ENCODE data around the gene GOLGA7B.

The GOLGA7B gene

DNA sequence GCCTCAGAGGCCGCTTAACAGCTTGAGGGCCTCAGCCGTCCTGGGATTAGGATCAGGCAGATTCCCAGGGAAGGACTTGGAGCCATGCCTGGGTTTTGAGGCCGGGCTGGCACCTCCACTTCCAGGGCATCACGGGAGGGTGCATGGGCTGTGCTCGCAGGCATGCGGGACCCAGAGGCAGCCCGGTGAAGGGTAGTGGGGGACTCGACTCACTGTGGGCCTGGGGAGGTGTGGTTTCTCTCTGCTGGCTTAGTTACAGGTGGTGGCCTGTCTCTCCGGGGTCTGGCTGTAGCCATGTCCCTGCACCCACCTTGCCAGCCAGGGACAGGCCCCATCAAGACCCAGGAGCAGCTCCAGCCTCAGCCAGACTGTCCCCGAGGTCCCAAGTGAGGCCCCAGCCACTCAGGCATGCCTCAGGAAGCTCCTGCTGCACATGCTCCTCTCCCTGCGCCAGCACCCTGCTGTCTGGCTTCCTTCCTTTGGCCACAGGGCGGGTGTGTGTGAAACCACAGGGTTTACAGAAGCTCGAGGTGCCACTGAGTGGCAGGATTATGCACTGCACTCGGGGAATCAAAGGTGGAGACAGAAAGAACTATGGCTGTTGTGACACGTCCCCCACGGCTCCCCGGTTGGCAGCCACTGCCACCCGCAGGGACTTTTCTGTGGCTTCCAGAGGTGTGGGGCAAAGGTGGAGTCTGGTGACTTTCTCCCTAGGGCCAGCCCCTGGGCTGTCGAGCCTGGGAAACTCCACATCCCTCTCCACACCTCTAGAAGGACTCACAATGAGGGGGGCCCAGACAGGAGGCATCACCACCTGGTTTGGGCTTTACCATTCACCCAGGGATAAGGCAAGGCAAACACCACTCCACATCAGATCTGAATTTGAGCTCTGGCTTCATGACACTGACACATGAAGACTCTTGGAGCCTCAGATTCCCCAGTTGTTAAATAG lies 19.7 kb downstream of the GOLGA7B start:
- DNase-seq, result peak; percentile 96

DNA sequence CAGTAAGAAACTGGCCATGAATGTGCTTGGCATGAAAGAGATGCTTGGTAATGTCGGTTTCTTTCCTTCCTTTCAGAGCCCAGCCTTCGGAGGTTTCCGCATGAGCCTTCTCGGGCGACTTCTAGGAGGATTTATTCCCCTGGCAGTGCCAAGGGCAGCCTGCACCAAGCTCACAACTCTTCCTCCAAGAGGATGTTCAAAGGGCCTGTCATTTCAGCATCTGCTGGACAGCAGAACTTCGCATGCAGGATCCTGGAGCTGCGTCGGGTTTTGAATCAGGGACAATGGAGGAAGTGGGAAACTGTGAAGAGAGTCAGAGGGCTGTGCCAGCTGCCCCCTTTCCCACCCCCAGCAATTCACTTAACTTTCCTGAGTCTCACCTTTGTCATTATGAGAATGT lies 21.3 kb downstream of the GOLGA7B start:
- DNase-seq, result no peak

DNA sequence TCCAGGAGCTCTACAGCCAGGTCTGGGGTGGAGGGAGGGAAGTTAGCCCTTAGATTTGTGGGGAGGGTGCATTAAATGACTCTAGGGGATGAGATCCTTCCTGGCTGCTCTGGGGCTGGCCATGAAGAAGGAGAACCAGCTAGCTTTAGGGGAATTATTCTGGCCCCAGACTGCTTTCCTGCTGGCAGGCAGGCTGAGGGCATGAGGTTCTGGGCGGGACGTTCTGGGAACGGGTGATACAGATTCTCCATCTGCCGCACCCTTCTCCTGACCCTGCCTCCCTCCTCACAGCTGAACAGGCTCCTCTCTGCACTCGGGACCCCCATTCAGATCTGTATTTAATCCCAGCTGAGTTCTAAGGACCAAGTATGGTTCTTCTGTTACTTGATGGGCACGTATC lies 23.9 kb downstream of the GOLGA7B start:
- no peak for DNase-seq

DNA sequence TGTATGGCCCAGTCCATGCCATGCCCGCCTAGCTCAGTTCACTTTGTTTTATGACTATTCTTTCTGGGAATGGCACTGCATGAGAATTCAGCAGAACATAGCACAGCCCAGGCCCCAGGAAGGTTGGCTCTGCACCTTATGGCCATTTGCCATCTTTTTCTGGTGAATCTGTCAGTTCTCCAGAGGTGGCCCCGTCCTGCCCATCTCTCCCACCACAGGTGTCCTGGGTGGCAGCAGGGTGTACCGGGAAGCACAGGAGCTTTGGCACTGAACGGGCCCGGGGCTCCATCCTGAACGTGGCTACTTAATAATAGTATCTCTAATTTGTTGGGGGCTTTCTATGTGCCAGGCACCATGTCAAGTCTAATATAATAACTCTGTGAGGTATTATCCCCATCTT lies 24.7 kb downstream of the GOLGA7B start:
- no peak for DNase-seq

DNA sequence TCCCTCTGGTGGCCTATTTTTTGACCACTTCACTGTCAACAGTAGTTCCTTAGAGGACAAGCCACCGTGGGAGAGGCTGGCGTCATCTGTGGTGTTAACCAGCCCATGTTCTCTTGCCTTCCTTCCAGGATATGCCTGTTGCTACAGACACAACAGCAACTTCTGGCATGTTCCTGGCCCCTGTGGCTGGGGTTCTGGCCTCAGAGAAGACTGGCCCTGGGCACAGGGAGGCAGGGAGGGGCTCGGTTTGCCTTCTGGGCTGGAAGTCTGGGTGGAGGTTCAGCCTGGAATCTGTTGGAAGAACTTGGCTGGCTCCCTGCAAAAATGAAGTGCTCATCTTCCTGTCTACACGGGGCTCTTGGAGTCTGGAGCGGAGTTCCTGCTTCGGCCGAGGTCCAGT lies 25.7 kb downstream of the GOLGA7B start:
- DNase-seq, result no peak

DNA sequence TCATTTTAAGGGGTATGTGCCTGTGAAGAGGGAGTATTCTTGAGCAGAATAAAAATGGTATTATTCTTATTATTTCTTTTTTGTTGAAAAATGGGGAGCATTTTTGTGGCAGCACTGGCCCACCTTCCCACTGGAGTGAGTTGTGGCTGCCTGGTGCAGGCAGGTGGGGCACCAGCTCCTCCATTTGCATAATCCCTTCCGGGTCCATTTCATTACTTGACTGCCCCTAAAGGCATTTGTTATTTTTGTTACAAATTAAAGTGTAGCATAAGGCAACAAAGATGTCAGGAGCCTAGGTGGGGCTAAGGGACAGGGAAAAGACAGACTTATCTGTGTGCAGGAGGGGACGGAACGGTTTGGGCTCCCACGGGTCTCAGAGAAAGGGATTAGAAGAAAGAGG lies 26.8 kb downstream of the GOLGA7B start:
- no peak for DNase-seq

DNA sequence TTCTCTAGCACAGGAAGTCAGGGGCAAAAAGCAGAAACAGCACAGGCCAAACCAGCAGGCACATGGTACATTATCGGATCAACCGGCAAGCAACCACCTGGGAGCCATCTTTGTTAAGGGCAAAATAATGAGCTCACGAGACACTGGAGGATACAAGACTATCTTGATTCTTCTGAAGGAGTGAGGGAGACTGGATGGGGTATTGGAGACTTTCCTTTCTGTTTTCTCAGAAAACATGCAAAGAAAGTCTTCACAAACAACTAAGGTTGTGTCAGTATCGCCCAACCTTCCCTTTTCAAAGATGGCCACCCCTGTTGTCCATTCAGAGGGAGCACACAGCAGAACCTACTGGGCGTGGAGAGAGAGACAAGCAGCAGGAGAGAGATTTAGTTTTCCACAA lies 29.6 kb downstream of the GOLGA7B start:
- no peak for DNase-seq

DNA sequence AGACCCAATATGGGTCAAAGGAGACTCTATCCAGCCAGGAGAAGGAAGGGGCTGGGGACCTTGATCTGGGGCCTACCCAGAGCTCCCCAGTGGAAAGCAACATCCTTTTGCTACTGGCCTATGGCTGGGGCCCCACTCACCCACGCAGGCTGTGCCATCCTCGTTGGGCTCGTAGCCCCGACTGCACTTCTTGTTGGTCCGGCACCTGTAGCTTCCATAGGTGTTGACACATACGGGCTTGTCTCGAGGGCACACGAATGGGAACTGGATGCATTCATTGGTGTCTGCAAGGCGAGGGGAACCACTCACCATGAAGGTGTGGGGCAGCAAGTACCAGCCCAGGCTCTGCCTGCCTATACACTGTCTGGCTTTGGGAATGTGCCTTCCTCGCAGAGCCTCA lies 30.5 kb downstream of the GOLGA7B start:
- DNase-seq, result no peak

DNA sequence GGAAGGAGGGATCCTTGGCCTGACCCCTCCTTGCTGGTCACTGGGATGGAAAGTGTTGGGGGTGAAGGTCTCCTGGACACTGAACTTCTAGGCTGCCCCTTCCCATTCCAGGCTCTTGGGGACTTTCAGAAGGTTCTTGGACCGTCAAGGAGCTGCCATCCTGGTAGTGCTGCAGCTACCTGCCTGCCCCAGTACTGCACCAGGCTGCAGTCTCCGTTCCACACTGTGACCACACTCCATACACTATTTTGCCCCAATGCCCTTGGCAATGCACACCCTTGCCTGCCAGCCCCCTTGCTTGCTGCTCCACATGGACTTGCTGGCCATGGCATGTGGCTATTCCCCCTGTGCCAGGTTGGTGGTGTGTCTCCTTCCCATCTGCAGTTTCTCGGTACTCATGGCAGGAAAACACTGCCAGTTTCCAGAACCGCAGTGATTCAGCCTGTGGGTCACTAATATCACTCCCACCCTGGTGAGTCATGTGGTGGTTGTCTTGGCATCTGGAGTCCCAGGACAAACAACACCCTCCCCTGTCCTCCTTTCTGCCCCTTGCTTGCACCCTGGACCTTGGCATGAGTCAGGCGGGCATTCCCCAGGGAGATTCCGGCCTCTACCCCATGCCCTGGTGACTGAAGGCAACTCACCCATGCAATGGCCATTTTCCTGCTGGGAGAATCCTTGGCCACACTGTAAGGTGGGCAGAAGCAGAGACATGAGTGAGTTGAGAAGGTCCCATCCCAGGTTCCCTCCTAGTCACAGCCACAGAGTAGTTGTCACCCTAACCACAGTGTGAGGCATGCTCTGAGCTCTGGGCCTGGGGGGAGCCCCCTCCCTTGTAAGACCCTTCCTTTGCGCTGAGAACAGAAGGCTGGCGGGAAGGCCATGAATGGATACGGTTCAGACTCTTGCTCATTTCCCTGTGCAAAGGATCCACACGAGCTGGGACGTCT lies 32.8 kb downstream of the GOLGA7B start:
- DNase-seq, result no peak

DNA sequence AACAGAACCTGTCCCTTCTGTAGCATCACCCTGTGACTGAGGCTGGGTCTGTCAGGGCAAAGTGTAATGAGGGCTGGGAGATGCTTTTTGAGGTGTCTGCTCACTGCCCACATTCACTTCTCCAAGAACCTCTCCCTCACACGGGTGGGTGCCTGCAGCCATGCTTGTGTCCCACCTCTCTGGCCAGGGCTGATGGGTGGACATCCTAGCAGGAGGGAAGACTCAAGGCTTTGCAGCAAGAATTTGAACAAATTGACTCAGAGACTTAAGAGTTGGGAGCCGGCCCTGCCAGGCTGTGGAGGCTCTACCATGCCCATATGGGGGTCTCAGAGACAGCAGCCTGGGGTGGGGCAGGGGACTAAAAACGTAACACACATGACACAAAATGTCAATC lies 33.4 kb downstream of the GOLGA7B start:
- no peak for DNase-seq

DNA sequence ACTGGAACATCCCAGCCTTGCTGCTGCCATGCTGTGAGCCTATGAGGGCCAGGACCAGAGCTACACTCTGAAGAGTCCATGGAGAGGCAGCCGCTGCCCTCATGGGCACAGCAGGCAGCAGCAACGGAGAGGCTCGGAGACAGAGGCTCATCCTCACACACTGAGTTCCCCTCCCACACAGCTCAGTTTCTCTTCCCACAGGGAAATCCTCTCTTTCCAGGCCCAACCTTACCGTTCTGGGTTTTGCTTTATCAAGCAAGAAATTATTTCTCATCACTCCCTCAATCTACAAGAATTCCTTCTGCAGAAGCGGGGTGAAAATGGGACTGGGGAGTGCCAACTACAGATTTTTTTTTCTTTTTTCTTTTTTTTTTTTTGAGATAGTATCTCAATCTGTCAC lies 36.6 kb downstream of the GOLGA7B start:
- DNase-seq, result no peak

DNA sequence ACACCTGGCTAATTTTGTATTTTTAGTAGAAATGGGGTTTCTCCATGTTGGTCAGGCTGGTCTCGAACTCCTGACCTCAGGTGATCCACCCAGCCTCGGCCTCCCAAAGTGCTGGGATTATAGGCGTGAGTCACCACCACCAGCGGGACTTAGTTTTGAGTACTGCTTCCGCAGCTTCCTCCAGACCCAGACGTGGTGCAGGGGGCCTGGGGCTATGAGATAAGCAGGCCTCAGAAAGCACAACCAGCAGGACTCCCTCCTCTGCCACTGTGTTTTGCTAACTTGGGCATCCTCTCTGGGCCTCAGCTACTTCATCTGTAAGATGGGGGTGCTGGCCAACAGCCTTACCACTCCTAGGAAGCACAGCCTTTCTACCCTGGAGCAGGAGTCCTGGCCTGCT lies 37.8 kb downstream of the GOLGA7B start:
- peak; percentile 84 for DNase-seq

DNA sequence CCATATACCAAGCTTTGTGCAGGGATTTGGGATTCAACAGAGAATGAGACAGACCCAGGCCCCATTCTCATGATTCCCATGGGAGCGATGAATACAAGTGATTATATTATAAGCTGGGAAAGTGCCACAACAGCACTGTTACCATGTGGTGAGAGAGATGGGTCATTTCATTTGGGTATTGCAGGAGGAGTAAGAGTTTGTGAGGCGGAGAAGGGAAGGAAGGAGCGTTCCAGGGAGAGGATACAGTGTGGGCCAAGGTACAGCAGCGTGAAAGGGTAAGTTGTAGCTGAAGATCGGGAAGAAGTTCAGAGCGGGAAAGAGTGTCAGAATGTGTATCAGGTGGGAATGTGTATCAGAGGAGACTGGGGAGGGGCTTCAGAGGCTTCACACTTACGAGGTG lies 38.5 kb downstream of the GOLGA7B start:
- no peak for DNase-seq

DNA sequence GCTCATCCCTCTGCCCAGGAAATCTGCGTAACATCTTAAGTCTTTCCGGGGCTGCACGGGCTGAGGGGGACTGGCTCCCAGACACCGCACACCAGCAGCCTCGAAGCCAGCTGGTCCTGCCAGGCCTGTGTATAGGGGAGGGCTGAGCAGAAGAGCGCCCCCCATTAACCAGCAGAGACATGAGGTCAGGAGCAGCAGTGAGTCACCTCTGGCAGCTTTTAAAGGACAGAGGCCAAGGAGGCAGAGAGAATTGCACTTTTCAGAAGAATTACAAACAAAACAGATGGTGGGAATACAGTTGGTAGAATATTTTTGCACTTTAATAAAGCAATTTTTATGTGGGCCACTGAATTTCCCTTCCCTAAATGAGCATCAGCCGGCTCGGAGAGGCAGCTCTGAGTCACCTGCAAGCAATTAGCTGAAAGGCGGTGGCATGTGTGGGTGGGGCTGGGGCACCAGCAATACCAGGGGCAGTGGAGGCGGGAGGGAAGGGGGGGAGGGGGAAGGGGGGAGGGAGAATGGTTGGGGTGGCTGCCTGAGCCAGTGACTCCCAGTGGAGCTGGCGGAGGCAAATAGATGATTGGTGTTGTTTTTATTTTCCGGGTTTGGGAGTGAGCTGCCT lies 39.1 kb downstream of the GOLGA7B start:
- peak; percentile 92 for DNase-seq

DNA sequence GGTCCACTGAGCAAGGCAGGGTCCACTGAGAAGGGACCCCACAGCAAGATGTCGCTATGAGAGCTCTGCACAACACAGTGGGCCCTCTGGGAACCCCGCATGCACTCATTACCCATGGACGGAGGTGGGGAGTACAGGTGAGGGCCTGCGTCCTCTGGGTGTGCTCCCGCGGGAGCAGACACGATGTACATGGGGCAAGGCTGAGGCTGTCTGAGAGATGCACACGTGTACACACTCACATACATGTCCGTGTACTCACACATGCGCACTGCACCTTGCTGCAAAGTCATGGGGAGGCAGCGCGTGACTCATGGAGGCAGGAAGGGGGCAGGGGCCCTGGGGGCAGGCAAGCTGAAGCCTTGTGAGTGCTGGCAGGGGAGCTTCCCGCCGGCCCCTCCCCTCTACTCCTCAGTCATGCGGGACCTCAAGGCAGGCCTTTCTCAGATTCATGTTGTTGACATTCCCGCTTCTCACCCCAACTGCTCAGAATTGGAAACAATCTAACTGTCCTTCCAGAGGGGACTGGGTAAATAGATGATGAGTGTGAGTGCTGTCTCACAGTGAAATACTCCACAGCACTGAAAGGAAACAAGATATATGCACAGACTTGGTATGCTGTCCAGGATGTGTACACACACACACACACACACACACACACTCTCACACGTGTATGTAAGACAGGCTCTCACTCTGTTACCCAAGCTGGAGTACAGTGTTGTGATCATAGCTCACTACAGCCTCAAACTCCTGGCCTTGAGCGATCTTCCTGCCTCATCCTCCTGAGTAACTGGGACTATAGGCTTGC lies 40.0 kb downstream of the GOLGA7B start:
- peak; percentile 97 for DNase-seq

DNA sequence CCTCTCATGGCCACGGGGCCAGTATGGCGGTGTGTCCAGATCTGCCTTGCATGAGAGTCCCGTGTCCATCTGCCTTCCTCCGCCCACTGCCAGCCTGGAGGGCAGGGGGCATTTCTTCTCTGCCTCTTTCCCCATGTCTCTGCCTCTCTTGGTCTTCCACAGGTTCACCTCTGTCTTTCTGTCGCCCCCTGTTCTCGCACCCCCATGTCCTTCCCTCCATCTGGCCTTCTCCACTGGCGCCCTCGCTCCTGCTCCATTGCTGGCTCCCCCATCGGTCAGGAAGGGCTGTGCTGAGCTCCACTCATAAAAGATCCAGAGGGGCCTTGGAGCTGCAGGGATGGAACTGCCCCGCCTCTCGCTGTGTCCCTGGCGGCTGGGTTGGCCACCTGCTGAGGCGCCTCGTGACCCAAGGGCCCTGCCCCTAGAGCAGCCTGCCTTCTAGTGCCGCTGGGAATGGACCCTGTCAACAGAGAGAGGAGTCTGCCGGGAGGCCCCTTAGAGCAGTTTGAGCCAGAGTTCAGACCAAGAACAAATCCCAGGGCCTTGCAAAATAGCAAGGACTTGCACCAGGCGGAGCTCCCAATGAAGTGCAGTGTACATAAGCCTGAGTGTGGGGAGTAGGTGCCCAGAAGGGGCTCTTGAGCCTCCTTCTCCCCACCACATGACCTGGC lies 42.0 kb downstream of the GOLGA7B start:
- DNase-seq, result no peak

DNA sequence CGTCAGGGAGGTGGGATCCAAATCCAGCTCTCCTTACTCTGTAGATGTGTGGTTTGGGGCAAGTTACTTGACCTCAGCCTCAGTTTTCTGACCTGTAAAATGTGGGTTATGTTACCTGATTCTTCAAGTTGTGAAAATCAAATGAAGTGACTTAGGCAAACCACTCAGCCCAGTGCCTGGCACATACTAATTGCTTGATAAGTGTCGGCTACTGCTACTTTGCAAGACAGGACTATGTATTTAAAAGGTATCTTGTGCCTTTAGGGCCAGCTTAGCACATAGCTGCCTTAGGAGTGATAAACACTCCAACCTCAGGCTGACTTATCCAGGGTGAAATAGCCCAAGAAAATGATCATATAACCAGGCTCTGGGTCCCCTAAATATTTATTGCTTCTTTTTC lies 42.9 kb downstream of the GOLGA7B start:
- DNase-seq, result no peak

DNA sequence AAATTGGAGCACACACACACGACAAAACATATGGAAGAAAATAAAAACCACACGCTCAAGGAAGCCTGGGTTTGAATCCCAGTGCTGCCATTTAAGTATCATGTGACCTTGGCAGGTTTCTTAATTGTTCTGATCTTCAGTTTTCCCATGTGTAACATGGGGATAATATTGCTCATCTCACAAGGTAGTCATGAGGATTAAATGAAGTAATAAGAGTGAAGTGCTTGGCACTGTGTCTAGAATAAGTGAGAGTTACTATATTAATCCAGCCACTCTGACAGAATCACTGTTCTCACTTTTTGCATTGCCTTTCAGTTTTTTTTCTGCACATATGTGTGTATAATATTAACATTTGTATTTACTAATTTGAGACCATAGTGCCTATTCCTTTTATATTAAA lies 43.3 kb downstream of the GOLGA7B start:
- no peak for DNase-seq

DNA sequence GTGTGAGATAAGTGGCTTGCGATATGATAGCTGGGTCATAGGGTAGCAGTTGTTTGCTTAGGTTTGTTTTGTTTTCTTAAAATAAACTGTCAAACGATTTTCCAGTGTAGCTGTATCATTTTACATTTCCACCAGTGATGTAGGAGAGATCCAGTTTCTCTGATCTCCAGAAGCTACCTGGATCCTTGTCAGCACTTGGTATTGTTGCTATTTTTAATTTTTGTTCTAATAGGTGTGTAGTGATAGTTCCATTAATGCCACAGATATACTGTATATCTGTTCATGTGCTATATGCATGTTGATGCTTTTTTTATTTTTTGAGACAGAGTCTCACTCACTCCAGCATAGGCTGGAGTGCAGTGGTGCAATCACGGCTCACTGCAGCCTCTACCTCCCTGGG lies 44.4 kb downstream of the GOLGA7B start:
- no peak for DNase-seq

DNA sequence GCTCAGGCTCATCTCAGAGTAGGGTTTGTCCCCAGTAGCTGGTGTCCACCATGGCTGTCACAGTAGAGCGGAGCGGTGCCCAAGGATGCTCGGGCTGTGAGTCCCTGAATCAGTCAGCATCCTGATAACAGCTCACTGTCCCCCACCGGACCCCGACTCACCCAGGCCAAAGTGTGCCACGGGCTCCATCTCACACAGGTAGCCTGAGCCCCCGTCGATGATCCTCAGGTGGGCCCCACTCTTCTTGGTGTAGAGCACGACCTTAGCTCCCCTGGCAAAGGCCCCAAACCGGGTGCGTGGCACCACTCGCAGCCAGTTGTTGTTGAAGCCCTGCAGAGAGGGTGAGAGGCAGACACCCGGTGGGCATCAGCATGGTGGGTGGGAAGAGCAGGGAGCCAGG lies 45.4 kb downstream of the GOLGA7B start:
- DNase-seq, result no peak

DNA sequence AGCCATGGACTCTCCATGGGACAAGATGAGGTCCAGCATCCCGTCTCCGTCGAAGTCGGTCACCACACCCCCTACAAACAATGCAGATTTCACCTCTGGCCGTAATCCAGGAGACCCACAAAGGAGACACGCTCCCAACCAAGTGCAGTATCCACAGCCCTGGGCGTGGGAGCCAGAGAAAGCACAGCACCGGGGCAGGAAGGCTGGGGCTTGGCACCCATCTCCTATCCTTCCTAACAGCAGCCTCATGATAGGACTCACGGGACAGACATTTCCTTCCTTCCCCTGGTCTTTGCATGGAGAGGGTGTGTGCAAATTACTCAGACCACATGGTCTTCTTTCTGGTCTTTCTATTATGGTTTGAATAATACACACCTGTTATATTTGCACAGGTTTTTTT lies 46.3 kb downstream of the GOLGA7B start:
- DNase-seq, result no peak
